Upper lobe of left lung (tissue), 6 donors: ENCODE measurements around the gene RASGEF1C. TPM values are rescaled to one million over a fixed set of nuclear protein-coding genes. Genes with fewer than 3 reads are reported as not detected.
"Not testable (repeated sequence)": the region's sequence is repeated elsewhere in the genome, so short reads cannot be mapped to it uniquely, and the experiment has no call there.

Experiments
- ATAC-seq, 2 donors: fragments of 200-7000 bp; cut with Tn5 transposase; one replicate each; pipeline ENCODE4 v1.9.1; 2022; ENCODE audit warnings: mild to moderate bottlenecking in 2 of 2, moderate library complexity in 2 of 2; ENCODE audit not compliant: low FRiP score in 2 of 2
- DNase-seq, 2 donors: peaks; one replicate each; pipeline ENCODE4 v3.0.0-alpha.2; 2019 to 2020
- H3K27ac ChIP-seq, 4 donors: fragments of 200-600 bp; sonication (generic); one replicate each; pipeline ENCODE4 v1.5.1; 2016 to 2019
- H3K27me3 ChIP-seq, 4 donors: fragments of 200-600 bp; sonication (generic); one replicate each; pipeline ENCODE4 v1.5.1; 2017 to 2019
- H3K36me3 ChIP-seq, 4 donors: fragments of 200-600 bp; sonication (generic); one replicate each; pipeline ENCODE4 v1.5.1; 2016 to 2019
- H3K4me1 ChIP-seq, 4 donors: fragments of 200-600 bp; sonication (generic); one replicate each; pipeline ENCODE4 v1.5.1; 2018 to 2019
- H3K4me3 ChIP-seq, 4 donors: fragments of 200-600 bp; sonication (generic); one replicate each; pipeline ENCODE4 v1.5.1; 2017 to 2019; ENCODE audit warnings: mild to moderate bottlenecking in 2 of 4, moderate library complexity in 1 of 4
- H3K9me3 ChIP-seq, 4 donors: fragments of 200-600 bp; sonication (generic); one replicate each; pipeline ENCODE4 v1.5.1; 2018 to 2019
- CTCF ChIP-seq, 6 experiments: fragments of 450-650 bp in 4 of 6; fragments of 200-600 bp in 2 of 6; sonication (generic) in 2 of 6; IDR thresholded peaks; one replicate each; pipeline ENCODE4 v1.5.1; 2016 to 2019; ENCODE audit warnings: antibody characterized with exemption in 6 of 6
- EP300 ChIP-seq, 4 donors: sonication (generic); formaldehyde crosslinking; IDR thresholded peaks; one replicate each; pipeline ENCODE4 v1.5.1; 2017; ENCODE audit warnings: antibody characterized with exemption in 4 of 4, control low read depth in 2 of 4
- POLR2A ChIP-seq, 4 donors: fragments of 450-650 bp; IDR thresholded peaks; one replicate each; pipeline ENCODE4 v1.5.1; 2016 to 2017; ENCODE audit warnings: antibody characterized with exemption in 4 of 4, mild to moderate bottlenecking in 2 of 4
- POLR2AphosphoS5 ChIP-seq, 2 donors: sonication (generic); formaldehyde crosslinking; IDR thresholded peaks; one replicate each; pipeline ENCODE4 v1.5.1; 2017; ENCODE audit warnings: antibody characterized with exemption in 2 of 2
- WGBS, 2 donors: methylation state at CpG; one replicate each; pipeline ENCODE4 v1.1.5; 2017 to 2018; 5-methylcytosine and 5-hydroxymethylcytosine counted together
- total RNA-seq, 6 donors: library from RNA; depleted of rRNA in 4 of 6; stranded (reverse); fragments of >200 nt in 4 of 6; gene quantifications; one replicate each; pipeline versions ENCODE4 v1.1.0 to v1.2.1, GENCODE V29; 2016 to 2021
- donor health status: DM: no; HTN: no; CAD: no; lungs with moderate emphysema.
- donor health status: DM: no; HTN: yes; CAD: no; lungs with severe emphysema.

RASGEF1C gene
- total RNA-seq, 6 donors from 2014 or later = not detected

DNA sequence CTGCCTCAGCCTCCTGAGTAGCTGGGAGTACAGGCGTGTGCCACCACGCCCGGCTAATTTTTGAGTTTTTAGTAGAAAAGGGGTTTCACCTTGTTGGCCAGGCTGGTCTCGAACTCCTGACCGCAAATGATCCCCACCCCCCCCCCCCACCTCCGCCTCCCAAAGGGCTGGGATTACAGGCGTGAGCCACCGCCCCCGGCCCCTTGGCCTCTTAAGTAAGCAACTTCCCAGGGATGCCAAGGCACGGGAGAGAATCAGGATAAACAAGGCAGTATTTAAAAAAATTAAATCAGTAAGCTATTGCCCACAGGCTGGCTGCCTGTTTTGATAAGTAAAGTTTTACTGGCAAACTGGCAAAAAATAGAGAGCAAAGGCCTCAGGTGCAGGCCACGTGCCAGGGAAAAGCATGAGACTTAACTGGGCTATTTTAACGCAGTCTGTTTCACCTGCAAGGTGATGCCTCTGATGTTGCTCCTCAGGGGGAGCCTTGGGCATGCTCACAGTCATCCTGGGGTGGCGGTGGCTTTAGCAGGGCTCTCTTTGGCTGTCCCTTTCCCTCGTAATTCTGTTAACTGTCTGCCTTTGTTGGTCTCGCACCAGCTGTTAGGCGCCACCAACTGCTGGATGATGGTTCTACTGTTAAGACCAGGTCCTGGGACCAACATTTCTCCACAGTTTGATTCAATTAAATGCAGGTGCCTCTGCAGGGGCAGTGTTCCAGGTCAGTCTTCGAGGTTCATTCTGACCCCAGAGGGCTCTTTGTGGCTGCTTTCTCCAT, 118.1 kb downstream of the RASGEF1C start:
- Histone ChIP-seq H3K36me3 (no peaks in the 10 kb centered on the region), H3K4me3 (peak overlapping the region in 3 of 4 donors; percentile 49 to 59 (median 55)), H3K9me3 (no peaks in the 10 kb centered on the region), H3K27ac (peak overlapping the region in 3 of 4 donors; percentile 67 to 83 (median 82)), H3K27me3 (no peaks in the 10 kb centered on the region), H3K4me1 (peaks cover 9 to 16% (median 13%) of the 10 kb centered on the region in 4 donors)
- DNase-seq = peak in 1 of 2 donors; percentile 49
- TF ChIP-seq CTCF (IDR thresholded peaks at IDR 0.05) (peak in 1 of 6 experiments; percentile 5), EP300 (IDR thresholded peaks at IDR 0.05) (no peak), POLR2AphosphoS5 (IDR thresholded peaks at IDR 0.05) (no peak), POLR2A (IDR thresholded peaks at IDR 0.05) (no peak)
- WGBS, 2 donors = 27 to 29% methylated on average over 10 to 14 of the region's 17 CpGs
- ATAC-seq = no peak

DNA sequence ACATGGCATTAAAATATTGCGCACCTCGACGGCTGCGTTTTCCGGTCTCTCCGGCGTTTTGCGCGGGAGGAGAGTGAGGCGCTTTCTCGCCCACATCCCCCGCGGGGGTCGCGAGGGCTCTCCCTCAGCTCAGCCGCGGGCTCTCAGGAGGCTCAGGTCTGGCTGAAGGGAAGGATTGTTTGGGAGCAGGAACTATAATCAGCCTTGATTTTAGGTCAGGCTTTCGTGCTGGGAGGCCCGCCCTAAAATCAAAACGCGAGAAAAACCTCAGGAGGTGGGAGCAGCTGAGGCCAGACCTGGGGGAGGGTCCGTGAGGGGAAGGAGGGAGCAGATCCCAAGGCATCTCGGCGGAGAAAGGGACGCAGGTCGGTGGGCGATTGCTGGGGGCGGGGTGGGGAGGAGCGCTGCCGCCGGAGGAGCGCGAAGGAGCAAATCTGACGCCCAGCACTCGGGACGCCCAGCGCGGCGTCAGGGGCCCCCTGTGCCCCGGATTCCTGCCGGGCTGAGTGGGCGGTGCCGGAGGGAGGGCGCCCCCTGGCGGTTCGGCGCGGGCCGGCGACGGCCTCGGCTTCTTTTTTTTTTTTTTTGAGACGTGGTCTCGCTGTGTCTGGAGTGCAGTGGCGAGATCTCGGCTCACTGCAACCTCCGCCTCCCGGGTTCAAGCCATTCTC, 118.8 kb downstream of the RASGEF1C start:
- TF ChIP-seq POLR2A (IDR thresholded peaks at IDR 0.05) = peak in 1 of 4 donors; percentile 46
- no peak for TF ChIP-seq POLR2AphosphoS5 (IDR thresholded peaks at IDR 0.05)
- TF ChIP-seq CTCF (IDR thresholded peaks at IDR 0.05) = peak; percentile 68 to 89 (median 84)
- peaks cover 15 to 21% (median 18%) of the 10 kb centered on the region in 4 donors for H3K4me1 ChIP-seq
- H3K27ac ChIP-seq = peak overlapping the region; percentile 39 to 83 (median 74)
- H3K4me3 ChIP-seq = peak overlapping the region; percentile 44 to 59 (median 52)
- 3 to 6% methylated on average over 27 to 47 of the region's 58 CpGs for WGBS, 2 donors
- peak; percentile 92 to 97 for ATAC-seq
- no peaks in the 10 kb centered on the region for H3K27me3 ChIP-seq
- H3K36me3 ChIP-seq = no peaks in the 10 kb centered on the region
- DNase-seq = peak; percentile 68 to 97
- no peaks in the 10 kb centered on the region for H3K9me3 ChIP-seq

GRCh38 chr5:180089628-180090027, 119.4 kb downstream of the RASGEF1C start:
- Histone ChIP-seq H3K27ac (peak overlapping the region in 1 of 4 donors; percentile 82), H3K4me3 (peak overlapping the region in 3 of 4 donors; percentile 49 to 59 (median 55)), H3K4me1 (peaks cover 17 to 24% (median 19%) of the 10 kb centered on the region in 4 donors)
- ATAC-seq, DNase-seq, H3K9me3 ChIP-seq, H3K27me3 ChIP-seq, H3K36me3 ChIP-seq: not testable (repeated sequence)
- WGBS, 2 donors = 76 to 86% methylated on average over 18 of the region's 18 CpGs

GRCh38 chr5:180088561-180088960, 120.5 kb downstream of the RASGEF1C start:
- Histone ChIP-seq H3K4me1 (peaks cover 17 to 24% (median 19%) of the 10 kb centered on the region in 4 donors), H3K4me3 (no peak overlapping the region), H3K9me3 (no peaks in the 10 kb centered on the region), H3K27me3 (no peaks in the 10 kb centered on the region), H3K27ac (no peak overlapping the region), H3K36me3 (no peaks in the 10 kb centered on the region)
- WGBS, 2 donors = 94% methylated on average over 7 to 8 of the region's 8 CpGs
- ATAC-seq = no peak
- no peak for DNase-seq
- TF ChIP-seq POLR2A (IDR thresholded peaks at IDR 0.05) (no peak), CTCF (IDR thresholded peaks at IDR 0.05) (no peak), EP300 (IDR thresholded peaks at IDR 0.05) (no peak), POLR2AphosphoS5 (IDR thresholded peaks at IDR 0.05) (no peak)

GRCh38 chr5:180086816-180087399, 122.1 kb downstream of the RASGEF1C start:
- ATAC-seq (no peak), DNase-seq (no peak)
- no peaks in the 10 kb centered on the region for H3K27me3 ChIP-seq
- no peaks in the 10 kb centered on the region for H3K36me3 ChIP-seq
- H3K4me1 ChIP-seq = peaks cover 17 to 24% (median 19%) of the 10 kb centered on the region in 4 donors
- no peak overlapping the region for H3K27ac ChIP-seq
- H3K4me3 ChIP-seq = no peak overlapping the region
- H3K9me3 ChIP-seq = no peaks in the 10 kb centered on the region
- 88 to 89% methylated on average over 11 of the region's 11 CpGs for WGBS, 2 donors
- TF ChIP-seq EP300 (IDR thresholded peaks at IDR 0.05) (no peak), CTCF (IDR thresholded peaks at IDR 0.05) (no peak)
